ENCODE results near the gene MR1.

Gene MR1

GRCh38 chr1:181088079-181089016, 54.6 kb downstream of the MR1 start, which contains the start of gene IER5 (continued):
- no peak; the same call in none of the 2 replicates for TF ChIP-seq ZNF639 (tag by site-specific recombination; IDR thresholded peaks at IDR 0.05)
- TF ChIP-seq HOXC10 (CRISPR knock-in tag; IDR thresholded peaks at IDR 0.05): no peak
- peak; percentile 64; the same call in 1 of the 2 replicates for TF ChIP-seq ZSCAN16 (tag by site-specific recombination; IDR thresholded peaks at IDR 0.05)
- peak; percentile 90 for TF ChIP-seq KLF8 (tag by site-specific recombination; IDR thresholded peaks at IDR 0.05)
- TF ChIP-seq ZNF558 (tag by site-specific recombination; IDR thresholded peaks at IDR 0.05): 0 out of 2 replicates have a peak, but pooled peaks have one; percentile 13
- no peak for TF ChIP-seq ZNF792 (tag by site-specific recombination; IDR thresholded peaks at IDR 0.05)
- no peak for TF ChIP-seq HOXA7 (CRISPR knock-in tag; IDR thresholded peaks at IDR 0.05; ENCODE audit: borderline replicate concordance)
- no peak for TF ChIP-seq ZNF449 (tag by site-specific recombination; IDR thresholded peaks at IDR 0.05)
- peak; percentile 7; the same call in 1 of the 2 replicates for TF ChIP-seq ZSCAN4 (tag by site-specific recombination; IDR thresholded peaks at IDR 0.05)
- peak; percentile 92; the same call in 1 of the 2 replicates for TF ChIP-seq ZFP37 (tag by site-specific recombination; IDR thresholded peaks at IDR 0.05)
- TF ChIP-seq ZNF600 (tag by site-specific recombination; IDR thresholded peaks at IDR 0.05): peak; percentile 100
- TF ChIP-seq ZIC2 (tag by site-specific recombination; IDR thresholded peaks at IDR 0.05): 0 out of 2 replicates have a peak, but pooled peaks have one; percentile 13
- TF ChIP-seq REPIN1 (tag by site-specific recombination; IDR thresholded peaks at IDR 0.05; ENCODE audit: low read depth): peak; percentile 57; the same call in 1 of the 2 replicates
- 0 out of 2 replicates have a peak, but pooled peaks have one; percentile 10 for TF ChIP-seq ZNF513 (tag by site-specific recombination; IDR thresholded peaks at IDR 0.05)
- peak; percentile 80 for TF ChIP-seq ZNF394 (tag by site-specific recombination; IDR thresholded peaks at IDR 0.05; ENCODE audit: borderline replicate concordance)
- peak; percentile 94 for TF ChIP-seq ZNF660 (tag by site-specific recombination; IDR thresholded peaks at IDR 0.05)
- peak; percentile 94 for TF ChIP-seq SP2 (tag by site-specific recombination; IDR thresholded peaks at IDR 0.05)
- TF ChIP-seq ZNF426 (tag by site-specific recombination; IDR thresholded peaks at IDR 0.05): no peak
- peak; percentile 81 for TF ChIP-seq ZNF341 (tag by site-specific recombination; IDR thresholded peaks at IDR 0.05; ENCODE audit: low read depth)
- peak; percentile 81 for TF ChIP-seq ZNF335 (tag by site-specific recombination; conservative IDR thresholded peaks at IDR 0.05)
- TF ChIP-seq ZNF768 (tag by site-specific recombination; IDR thresholded peaks at IDR 0.05): no peak
- peak; percentile 85 for TF ChIP-seq ZBTB26 (tag by site-specific recombination; optimal IDR thresholded peaks at IDR 0.05)
- TF ChIP-seq ZNF2 (tag by site-specific recombination; IDR thresholded peaks at IDR 0.05): peak; percentile 89; the same call in 1 of the 2 replicates
- no peak for TF ChIP-seq ZNF596 (tag by site-specific recombination; IDR thresholded peaks at IDR 0.05)
- peak; percentile 33; the same call in 1 of the 2 replicates for TF ChIP-seq ZNF76 (tag by site-specific recombination; IDR thresholded peaks at IDR 0.05; ENCODE audit: borderline replicate concordance, low read depth)
- TF ChIP-seq YY2 (tag by site-specific recombination; IDR thresholded peaks at IDR 0.05): peak; percentile 60
- TF ChIP-seq ZXDB (tag by site-specific recombination; IDR thresholded peaks at IDR 0.05): peak; percentile 79
- peak; percentile 25 for TF ChIP-seq ZBTB11 (tag by site-specific recombination; conservative IDR thresholded peaks at IDR 0.05; ENCODE audit: low read depth)
- TF ChIP-seq ZFP69B (tag by site-specific recombination; IDR thresholded peaks at IDR 0.05): peak; percentile 98

Measured in HEK293 (cell line).